Brain microvascular endothelial cell (primary cell): ENCODE results near the gene ADAMTS12.

Experiments used
- DNase-seq: peaks from one replicate; pipeline ENCODE4 v3.0.0-alpha.2; 2020
- H3K27ac ChIP-seq: fragments of 250-450 bp; sonication (Bioruptor Pico); 2 replicates; pipeline ENCODE4 v1.5.1; 2020; ENCODE audit warnings: mild to moderate bottlenecking, moderate library complexity
- H3K27me3 ChIP-seq: fragments of 250-450 bp; sonication (Bioruptor Pico); replicated peaks from 2 replicates; pipeline ENCODE4 v1.5.1; 2020; ENCODE audit warnings: mild to moderate bottlenecking
- H3K36me3 ChIP-seq: fragments of 250-450 bp; sonication (Bioruptor Pico); replicated peaks from 2 replicates; pipeline ENCODE4 v1.5.1; 2020; ENCODE audit warnings: mild to moderate bottlenecking
- H3K4me3 ChIP-seq: 2 replicates; pipeline ENCODE4 v1.5.1; 2011; ENCODE audit warnings: low read depth, mild to moderate bottlenecking, control low read depth, low read length, moderate library complexity
- in situ Hi-C: cut with HindIII; loops from 2 replicates; pipeline ENCODE4 v1.10.0; 2017; ENCODE audit warnings: low sequenced_read_pairs, low pct_ligation_motif_present
- TF ChIP-seq, protein P1 (sequence below): IDR thresholded peaks from 2 replicates; pipeline ENCODE4 v1.5.1; 2011; ENCODE audit warnings: low read depth, mild to moderate bottlenecking, moderate library complexity, low read length, control low read depth, inconsistent platforms; ENCODE audit errors: missing control alignments

The ADAMTS12 gene

DNA sequence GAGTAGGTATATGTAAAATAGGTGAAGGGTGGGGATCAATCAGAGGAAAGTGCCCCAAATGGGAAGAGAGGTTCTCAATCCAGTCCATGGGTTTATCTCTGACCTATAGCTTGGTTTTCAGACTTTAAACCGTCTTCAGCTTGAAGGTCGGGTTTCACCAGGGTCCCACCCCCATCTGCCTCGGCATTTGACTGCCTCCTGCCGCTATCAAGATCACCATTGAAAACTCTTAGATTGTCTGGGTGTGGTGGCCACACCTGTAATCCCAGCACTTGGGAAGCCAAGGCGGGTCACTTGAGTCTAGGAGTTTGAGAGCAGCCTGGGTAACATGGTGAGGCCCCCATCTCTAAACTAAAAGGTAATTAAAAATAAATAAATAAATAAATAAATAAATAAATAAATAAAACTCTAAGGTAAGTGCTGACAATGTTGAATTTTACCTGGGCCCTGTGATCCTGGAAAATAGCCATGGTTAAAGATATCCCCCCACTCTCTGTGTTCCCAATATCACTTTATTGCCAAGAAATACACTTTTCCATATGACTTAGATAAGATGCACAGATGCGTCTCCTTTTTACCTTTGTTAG is 402.2 kb downstream of the ADAMTS12 start:
- no peaks in the 10 kb centered on the region for H3K36me3 ChIP-seq
- no peak overlapping the region for H3K4me3 ChIP-seq
- no peak overlapping the region for H3K27ac ChIP-seq
- no peak for DNase-seq
- TF ChIP-seq, protein P1, sequence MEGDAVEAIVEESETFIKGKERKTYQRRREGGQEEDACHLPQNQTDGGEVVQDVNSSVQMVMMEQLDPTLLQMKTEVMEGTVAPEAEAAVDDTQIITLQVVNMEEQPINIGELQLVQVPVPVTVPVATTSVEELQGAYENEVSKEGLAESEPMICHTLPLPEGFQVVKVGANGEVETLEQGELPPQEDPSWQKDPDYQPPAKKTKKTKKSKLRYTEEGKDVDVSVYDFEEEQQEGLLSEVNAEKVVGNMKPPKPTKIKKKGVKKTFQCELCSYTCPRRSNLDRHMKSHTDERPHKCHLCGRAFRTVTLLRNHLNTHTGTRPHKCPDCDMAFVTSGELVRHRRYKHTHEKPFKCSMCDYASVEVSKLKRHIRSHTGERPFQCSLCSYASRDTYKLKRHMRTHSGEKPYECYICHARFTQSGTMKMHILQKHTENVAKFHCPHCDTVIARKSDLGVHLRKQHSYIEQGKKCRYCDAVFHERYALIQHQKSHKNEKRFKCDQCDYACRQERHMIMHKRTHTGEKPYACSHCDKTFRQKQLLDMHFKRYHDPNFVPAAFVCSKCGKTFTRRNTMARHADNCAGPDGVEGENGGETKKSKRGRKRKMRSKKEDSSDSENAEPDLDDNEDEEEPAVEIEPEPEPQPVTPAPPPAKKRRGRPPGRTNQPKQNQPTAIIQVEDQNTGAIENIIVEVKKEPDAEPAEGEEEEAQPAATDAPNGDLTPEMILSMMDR: no peak
- in situ Hi-C loops: no loop called here
- H3K27me3 ChIP-seq: no peaks in the 10 kb centered on the region

DNA sequence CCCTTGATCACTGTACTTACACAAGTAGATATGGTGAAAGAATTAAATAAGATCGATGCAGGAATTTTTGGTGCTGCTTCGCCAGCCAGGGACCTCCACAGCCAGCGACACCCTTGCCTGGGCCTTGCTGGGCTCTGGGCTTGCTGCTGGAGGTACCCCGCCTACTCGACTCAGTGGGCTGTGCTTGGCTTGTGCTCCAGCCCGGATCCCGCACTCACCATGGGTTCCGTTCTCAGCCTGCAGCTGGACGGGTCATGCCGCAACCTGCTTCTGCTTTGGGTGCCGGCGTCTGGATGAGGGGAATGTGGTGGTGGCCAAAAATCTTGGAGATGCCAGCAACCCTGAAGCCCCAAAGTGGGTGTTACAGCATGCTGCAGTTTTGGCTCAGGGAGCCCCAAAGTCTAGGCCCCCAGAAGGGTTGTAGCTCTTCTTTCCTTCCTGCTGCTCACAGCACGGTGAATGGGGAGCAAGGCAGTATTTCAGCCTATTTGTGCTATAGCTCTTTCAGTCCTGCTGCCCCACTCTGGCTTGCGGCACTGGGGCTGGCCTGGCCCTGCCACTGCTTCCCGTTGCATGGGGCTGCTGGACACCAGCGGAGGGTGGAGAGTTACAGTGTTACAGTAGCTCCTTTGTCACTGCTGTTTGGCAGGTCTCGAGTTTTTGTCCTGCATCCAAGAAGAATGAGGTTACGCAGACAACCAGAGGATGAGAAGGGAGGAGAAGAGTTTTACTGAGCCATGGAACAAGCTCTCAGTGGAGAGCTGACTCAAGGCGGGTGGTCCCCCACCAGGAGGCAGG is 403.0 kb downstream of the ADAMTS12 start:
- in situ Hi-C loops: no loop called here

DNA sequence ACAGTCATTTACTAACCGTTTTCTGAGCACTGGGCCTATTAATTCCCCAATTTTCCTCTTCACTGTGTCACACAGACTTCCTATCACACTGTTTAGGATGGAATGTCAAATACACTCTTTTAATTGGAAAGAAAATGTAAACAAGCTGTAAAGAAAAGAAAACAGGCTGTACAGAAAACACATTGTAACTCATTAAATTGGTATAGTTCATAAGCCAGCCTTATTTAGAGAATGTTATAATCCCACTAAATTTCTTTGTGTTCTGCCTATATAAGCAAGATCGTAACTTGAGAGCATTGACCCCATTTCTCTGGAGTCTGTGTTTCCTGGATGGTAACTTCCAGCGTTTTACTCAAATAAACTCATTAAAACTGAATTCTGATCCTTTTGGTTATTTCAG is 404.6 kb downstream of the ADAMTS12 start:
- TF ChIP-seq, protein P1: no peak
- Histone ChIP-seq H3K27ac (no peak overlapping the region), H3K36me3 (no peaks in the 10 kb centered on the region), H3K27me3 (no peaks in the 10 kb centered on the region), H3K4me3 (no peak overlapping the region)
- in situ Hi-C loops: no loop called here
- DNase-seq: no peak

More for the DNA sequence above, 403.0 kb downstream of the ADAMTS12 start:
- TF ChIP-seq, protein P1: no peak
- no peak for DNase-seq
- Histone ChIP-seq H3K27me3 (no peaks in the 10 kb centered on the region), H3K4me3 (no peak overlapping the region), H3K27ac (no peak overlapping the region), H3K36me3 (no peaks in the 10 kb centered on the region)

DNA sequence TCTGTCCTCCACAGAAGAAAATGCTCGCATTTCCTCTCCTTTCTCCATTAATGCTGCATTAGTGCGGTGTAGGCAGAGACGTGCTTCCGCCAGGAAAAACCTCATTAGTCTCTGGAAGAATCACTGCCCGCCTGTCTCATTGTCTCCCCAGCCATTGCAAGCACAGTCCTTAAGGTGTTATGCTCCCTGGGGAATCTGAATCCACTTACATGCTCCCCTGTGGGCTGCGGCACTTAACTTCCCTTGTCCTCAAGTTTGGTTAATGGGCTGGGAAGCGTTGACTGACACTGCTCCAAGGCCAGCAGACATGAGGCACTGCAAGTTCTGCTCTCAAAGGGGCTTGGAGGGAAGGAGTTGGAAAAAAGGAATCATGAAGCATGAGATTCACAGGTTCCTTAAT is 409.5 kb downstream of the ADAMTS12 start:
- Histone ChIP-seq H3K4me3 (no peak overlapping the region), H3K27ac (no peak overlapping the region), H3K27me3 (no peaks in the 10 kb centered on the region), H3K36me3 (no peaks in the 10 kb centered on the region)
- in situ Hi-C loops: no loop called here
- TF ChIP-seq, protein P1: no peak
- DNase-seq: no peak

DNA sequence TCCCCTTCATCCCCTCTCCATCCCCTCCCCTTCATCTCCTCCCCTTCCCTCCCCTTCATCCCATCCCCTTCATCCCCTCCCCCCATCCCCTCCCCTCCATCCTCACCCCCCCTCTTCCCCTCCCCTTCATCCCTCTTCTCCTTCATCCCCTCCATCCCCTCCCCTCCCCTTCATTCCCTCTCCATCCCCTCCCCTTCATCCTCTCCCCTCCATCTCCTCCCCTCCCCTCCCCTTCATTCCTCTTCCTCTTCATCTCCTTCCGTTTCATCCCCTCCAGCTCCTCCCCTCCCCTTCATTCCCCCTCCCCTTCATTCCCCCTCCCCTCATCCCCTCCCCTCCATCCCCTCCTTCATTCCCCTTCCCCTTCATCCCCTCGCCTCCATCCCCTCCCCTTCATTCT is 410.9 kb downstream of the ADAMTS12 start:
- Histone ChIP-seq H3K27ac (no peak overlapping the region), H3K27me3 (no peaks in the 10 kb centered on the region), H3K36me3 (no peaks in the 10 kb centered on the region), H3K4me3 (no peak overlapping the region)
- TF ChIP-seq, protein P1: no peak
- no peak for DNase-seq
- in situ Hi-C loops: no loop called here
